ENCODE results near the gene CYSLTR2.

CYSLTR2 gene, protein sequence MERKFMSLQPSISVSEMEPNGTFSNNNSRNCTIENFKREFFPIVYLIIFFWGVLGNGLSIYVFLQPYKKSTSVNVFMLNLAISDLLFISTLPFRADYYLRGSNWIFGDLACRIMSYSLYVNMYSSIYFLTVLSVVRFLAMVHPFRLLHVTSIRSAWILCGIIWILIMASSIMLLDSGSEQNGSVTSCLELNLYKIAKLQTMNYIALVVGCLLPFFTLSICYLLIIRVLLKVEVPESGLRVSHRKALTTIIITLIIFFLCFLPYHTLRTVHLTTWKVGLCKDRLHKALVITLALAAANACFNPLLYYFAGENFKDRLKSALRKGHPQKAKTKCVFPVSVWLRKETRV

DNA sequence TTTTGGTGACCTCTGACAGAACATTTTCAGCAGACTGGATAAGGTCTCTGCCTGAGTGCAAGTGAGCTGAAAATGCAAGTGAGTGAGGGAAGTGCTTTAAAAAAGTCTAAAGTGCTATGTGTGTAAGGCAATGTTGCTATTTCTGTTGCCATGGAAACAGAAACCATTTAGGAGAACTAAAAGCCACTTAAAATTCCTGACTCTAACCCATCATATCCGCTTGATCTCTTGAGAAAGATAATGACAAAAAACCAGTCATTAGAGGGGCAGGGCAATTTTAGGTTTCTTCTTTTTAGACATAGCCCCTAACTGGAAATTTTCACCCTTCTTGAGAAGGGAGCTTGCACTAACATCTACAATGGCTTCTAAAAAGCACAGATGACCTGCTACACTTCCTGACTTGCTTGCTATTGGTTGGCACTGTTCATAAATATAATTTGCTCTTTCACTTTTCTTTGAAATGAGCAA is at the start of gene CYSLTR2:
Gene CYSLTR2 (plus strand): TSS at position 458 of the 468 bp plus-strand sequence. CDS start 52,889 bp downstream, outside the sequence.
- no peak for DNase-seq (ENCODE audit: low spot score)

DNA sequence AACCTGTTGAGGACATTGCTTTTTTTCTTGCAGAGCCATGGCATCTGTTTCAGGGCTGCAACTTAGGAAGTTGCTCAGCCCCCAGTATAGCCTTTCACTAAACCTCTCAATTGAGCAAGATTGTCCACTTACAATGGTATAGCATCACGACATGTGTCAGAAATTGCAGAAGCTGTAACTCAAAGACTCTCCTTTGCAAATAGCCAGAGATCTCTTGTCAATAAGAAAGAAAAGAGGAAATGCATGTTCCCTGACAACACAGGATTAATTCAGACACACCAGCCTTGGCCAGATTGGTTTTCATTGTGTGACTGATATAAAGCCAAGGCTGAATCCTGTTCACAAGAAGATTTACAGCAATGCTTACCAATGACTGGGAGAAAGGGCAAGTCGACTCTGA is 38.7 kb upstream of the CYSLTR2 start:
- no peak for DNase-seq (ENCODE audit: low spot score)

DNA sequence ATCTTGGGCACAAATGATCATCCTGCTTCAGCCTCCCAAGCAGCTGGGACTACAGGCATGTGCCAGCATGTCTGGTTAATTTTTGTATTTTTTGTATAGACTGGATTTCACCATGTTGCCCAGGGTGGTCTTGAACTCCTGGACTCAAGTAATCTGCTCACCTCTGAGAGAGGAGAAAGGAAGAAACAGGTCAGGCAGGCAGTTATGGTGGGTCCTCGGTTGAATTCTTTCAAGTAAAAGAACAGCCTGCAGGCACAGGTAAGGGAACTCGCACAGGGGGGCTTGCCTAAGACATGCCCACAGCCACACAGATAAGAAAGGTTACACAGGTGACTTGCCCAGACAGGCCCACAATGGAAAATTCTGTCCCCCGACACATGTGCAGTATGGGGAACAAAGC is 34.8 kb upstream of the CYSLTR2 start:
- DNase-seq (ENCODE audit: low spot score): no peak

DNA sequence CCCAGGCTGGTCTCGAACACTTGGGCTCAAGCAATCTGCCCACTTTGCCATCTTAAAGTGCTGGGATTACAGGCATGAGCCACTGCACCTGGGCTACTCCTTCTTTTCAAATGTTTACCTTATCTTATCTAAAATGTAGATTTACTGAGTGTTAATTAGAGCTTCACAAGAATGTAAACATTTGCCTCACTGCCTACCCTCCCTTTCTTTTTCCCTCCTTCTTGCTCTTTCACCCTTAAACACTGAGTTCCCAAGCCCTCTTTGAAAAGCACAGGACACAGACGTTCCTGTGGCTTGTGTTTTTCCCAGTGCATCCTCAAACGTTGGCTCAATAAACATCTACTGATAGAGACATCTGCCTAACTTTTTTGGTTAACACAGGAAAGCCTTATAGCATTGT is 32.7 kb upstream of the CYSLTR2 start:
- no peak for DNase-seq (ENCODE audit: low spot score)

DNA sequence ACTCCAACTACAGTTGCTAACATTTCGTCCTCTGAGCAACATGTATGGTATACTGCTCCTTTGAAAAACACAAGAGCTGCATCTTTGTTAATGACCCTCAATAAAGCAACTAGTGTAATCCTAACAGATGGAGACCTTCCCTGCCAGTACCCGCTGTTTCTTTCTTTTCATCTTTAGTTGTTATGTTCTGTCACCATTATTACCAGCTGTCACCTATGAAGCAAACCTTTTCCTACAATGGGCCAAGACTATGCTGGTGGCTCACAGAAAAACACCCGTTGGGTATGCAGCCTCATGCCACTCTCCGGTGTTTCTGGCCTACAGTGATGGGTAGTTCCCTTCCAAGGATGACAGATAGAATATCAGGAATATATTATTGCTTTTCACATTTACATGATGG is 29.7 kb upstream of the CYSLTR2 start:
- DNase-seq (ENCODE audit: low spot score): no peak

DNA sequence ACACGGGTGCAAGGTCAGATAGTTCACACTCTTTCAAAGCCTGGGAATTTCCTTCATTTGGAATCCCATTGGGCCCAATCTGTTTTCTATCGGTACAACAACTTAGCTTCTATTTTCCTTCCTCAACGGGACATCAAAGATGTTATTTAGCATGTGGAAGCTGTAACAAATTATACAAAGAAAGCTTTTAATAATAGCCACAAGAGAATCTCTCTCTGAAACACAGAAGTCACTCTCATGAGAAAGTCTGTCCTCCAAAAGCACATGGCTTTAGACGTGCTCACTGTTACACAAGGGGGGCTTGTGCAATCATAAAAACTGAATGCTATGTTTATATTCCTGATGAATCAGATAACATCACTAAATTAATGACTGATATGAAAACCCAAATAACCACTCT is 28.9 kb upstream of the CYSLTR2 start:
- DNase-seq (ENCODE audit: low spot score): no peak

DNA sequence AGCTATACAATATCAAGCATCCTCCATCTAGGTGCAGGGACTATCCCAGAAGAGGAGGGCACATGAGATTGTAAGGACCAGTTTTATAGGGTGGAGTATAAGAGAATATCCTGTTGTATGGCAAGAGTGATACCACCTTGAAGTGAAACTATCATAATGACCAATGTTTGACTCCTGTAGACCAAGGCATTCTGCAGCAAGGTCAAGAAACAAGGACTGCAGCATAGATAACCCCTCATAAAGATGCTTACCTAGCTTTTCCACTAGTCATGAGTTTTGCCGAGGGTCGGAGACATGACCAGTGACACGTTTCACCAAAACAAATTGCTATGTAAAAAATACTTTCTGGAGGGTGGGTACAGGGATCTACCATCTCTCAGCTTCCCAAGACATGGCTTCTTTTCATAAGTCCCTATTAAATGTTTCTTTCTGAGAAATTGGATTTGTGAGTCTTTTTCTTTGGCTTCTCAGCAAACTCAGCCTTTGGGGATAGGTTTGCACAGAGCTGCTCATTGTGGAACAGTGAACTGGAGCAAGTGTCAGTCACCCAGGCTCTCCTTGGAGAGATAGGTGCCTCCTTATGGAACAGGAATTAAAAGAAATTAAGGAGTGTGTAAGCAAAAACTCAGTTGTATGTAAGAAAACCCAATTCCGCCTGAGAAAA is 28.2 kb upstream of the CYSLTR2 start:
- no peak for DNase-seq (ENCODE audit: low spot score)

DNA sequence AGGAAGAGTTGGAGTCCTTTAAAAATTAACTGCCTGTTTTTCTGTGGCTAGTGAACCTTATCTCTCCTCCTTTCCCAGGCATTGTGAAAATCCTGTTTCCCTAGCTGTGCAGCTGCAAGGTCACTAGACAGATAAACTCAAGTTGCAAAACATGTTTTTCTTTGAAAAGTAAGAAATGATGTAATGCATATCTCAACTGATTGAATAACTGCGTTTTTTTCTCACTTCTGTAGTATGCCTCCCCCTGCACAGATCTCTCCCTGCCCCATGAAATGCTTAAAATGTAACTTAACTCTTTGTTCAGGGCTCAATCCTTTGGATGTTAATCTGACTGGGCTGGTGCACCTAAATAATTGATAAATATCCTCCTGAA is 27.7 kb upstream of the CYSLTR2 start:
- DNase-seq (ENCODE audit: low spot score): no peak

DNA sequence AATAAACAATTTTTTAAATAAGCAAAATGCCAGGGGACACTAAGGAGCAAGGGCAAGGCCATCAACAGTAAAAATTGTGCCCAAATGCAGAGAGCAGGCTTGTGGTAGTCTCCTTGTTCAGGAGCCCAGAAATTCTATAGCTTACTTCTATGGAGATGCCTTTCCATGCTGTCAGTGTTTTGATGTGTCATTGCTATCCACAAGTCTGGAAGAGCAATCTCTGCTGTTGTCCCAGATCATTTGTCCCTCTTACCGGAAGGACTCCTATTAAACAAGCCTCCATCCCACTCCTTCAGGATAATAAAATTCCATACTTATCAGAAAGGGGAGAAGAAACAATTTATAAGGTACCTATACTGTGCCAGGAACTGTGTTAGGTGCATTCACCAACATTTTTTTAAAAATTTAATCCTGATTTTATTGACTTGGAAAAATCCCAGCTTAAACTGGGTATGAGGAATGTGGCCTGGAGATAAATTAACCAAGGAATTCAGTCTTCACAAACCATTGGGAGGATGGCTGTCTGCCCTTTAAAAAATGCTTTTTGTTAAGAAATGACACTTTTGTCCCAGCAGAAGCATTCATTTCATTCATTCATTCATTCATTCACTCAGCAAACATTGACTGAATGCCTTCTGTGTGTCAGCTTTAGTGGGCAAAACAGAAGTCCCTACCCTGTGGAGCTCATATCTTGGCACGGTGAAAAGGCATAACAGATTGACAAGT is 26.8 kb upstream of the CYSLTR2 start:
- DNase-seq (ENCODE audit: low spot score): no peak

DNA sequence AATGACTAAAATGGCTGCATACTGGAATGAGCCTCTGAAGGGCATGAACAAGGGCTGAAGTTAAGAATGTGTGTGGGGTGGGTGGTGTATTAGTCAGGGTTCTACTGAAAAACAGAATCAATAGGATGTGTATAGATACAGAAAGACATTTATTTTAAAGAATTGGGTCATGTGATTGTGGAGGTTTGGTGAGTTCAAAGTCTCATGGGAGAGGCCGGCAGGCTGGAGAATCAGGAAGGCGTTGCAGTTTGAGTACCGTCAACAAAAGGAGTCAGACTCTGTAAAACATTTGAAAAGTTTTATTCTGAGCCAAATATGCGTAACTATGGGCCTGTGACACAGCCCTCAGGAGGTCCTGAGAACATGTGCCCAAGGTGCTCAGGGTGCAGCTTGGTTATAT is 24.5 kb upstream of the CYSLTR2 start:
- DNase-seq (ENCODE audit: low spot score): no peak

DNA sequence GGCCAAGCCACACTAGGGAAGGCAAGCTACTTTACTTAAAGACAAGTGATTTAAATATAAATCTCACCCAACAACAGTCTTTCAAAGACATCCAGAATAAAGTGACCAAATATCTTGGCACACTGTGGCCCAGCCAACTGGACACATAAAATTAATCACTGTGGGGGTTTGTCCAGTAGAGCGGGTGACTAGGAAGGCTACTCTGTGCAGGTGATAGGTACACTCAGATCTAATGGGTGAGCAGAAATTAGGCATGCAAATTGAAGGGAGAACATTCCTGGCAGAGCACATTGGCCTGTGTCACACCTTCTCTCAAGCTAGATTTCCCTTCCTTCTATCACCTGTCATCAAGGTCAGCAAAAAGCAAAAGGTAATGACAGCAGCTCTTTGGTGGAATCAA is 23.4 kb upstream of the CYSLTR2 start:
- DNase-seq (ENCODE audit: low spot score): no peak

DNA sequence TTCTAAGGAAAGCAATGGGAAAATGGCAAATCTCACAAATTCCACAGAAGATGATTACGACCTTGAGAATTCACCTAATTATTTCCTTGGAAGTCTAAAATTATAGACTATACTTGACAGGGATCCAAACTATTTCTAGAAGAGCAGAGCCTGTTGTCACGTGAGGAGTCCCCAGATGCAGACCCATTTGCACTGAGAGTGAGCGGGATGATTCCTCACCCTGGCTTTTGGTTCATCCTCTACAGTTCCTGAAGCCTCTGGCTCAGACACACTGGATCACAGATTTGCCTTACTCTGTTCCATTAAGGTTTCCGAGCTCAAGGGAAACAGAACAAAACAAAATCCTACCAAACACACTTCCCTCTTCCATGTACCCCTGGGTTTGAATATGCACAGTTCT is 23.0 kb upstream of the CYSLTR2 start:
- DNase-seq (ENCODE audit: low spot score): no peak

DNA sequence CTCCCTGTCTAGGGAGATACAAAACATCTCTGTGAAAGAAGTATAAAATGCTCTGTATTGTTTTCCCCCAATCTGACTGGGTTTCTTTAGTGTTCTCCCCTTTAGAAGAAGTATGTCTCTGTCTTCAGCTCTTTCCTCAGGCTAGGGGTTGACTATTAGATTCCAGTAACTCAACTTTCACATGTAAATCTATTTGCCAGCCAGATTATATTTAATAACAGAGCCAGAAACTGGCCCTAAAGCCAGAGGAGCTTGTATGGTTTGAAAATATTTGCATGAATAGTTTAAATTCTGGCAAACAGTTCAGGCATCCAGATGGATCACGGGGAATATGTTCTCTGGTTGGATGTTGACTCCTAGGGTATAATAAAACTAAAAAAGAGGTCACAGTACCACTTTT is 22.3 kb upstream of the CYSLTR2 start:
- no peak for DNase-seq (ENCODE audit: low spot score)

DNA sequence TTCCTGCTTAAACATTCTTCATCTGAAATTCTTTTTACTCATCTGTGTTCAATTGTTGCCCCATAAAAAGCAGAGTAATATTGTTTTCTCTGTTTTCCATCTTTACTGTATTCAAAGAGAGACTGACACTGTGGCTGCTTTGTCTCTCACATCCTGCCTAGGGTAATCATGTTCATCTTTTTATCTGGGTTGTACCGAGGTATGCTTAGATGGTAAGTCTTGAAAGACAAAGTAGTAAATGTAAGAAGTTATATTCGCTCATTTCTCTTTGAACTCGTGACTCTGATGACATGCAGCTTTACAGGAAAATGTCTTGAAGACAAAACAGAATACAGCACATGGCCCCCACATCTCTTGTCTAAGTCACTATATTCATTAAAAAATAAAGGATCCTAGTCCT is 20.0 kb upstream of the CYSLTR2 start:
- DNase-seq (ENCODE audit: low spot score): no peak

DNA sequence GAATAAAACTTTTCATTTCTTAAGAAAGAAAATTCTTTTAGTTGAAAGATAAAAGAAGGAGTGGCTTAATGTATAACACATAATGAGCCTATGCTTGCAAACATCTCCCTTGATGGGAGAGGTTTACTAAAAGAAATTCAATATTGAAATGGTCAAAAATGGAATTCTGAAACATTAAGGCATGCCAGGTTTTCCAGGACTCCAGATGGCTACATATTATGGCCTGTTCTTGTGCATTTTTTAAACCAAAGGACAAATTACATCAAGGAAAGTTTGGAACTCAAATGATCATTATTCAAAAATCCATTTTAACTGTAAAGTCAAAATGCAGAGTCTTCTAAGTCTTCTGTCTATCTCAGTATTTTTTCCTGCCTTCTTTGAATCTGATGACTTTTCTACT is 19.1 kb upstream of the CYSLTR2 start:
- DNase-seq (ENCODE audit: low spot score): no peak

DNA sequence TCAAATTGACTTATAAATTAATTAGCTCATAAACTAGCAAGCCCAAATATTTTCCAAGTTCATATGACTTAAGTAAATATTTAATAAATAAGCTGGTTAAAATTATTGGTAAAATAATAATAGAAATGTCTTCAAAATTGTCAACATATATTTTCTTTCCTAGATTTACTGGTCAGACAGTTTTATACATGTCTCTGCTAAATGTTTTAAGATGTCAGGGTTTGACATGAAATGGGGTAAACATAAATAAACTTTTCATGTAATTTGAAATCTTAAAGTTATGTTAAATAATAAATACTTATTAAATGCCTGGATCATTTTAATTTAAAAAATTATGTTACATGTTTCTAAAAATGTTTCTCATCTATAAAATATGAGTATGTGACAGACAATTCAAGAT is 18.3 kb upstream of the CYSLTR2 start:
- no peak for DNase-seq (ENCODE audit: low spot score)

DNA sequence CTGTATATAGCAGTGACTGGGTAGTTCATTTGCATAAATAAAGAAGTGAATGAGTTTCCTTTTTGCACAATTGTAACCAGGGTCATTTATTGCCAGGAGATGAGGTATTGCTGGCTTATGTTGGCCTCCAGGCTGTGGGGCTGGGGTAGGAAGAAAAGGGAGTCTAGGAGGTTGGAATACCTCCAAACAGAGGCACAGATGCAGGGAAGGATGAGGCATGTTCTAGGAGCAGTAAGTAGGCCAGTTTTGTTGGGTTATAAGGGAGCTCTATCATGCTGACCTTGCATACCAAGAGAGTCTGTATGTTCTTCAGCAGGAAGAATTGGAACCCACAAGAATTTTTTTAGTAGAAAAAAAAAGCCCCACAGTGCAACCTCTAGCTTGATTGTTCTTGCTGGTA is 17.2 kb upstream of the CYSLTR2 start:
- DNase-seq (ENCODE audit: low spot score): no peak

DNA sequence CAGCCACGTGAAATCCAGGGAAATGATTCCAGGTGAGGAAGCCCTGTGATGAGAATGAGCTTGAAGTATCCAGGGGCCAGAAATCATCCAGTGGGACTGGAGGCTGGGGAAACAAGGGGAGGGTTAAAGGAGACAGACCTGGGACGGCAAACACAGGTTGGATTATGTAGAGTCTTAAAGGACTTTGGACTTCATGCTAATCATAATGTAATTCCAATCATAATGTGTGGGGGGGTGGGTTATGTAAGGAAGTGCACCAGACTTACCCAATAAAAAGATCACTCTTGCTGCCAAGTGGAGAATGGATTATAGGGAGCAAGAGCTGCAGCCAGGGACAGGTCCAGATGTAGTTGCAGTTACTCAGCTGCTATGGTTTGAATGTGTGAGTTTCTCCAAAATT is 16.1 kb upstream of the CYSLTR2 start:
- no peak for DNase-seq (ENCODE audit: low spot score)

DNA sequence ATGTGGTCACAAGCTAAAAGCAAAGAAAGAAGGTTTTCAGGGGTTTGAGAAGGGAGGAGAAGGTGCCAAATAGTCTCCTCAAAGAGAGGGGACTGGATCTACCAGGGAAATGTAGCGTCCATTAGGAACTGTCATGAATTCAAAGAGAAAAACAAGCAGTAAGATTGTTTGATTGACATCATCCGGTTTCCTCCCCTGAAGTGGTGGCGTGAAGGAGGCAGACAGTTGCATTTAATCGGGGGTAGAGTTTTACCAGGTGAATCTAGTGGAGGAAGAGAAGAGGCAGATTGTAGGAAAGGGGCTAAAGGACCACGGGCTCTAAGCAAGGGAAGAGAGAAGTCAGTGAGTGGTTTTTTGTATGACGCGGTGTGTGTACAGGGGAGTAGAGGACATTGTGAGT is 13.0 kb upstream of the CYSLTR2 start:
- no peak for DNase-seq (ENCODE audit: low spot score)

DNA sequence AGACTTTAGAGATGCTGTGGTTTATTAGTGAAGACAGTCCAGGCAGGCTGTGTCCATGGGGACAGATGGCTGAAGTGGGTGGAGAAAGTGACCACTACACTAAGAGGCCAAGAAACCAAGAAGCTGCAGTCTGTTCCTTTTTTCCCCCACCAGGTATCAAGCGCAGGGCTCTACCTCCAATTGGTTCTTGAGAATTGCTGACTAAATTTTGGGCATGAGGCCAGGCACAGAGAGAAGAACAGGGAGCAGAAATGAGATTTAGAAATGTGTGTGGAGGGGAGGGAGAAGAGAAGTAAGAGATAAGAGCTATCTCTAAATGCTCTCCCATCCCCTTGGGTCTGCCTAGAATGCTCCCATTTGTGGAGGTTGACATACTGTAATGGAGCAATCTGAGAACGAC is 12.3 kb upstream of the CYSLTR2 start:
- no peak for DNase-seq (ENCODE audit: low spot score)

DNA sequence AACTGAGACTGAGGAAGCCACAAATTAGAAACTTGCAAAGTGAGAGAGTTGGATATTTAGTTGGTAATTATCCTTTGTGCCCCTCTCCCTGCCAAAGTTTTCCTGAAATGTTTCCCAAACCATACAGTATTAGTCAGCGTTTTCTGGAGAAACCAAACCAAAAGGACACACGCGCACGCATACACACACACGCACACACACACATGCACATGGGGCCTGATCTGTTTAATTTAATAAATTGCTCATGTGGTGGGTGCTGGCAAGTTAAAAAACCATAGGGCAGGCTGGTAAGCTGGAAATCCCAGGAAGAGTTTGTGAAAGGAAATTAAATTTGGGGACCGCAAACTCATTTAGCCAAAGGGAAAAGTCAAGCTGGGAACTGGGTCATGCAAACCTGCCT is 11.7 kb upstream of the CYSLTR2 start:
- no peak for DNase-seq (ENCODE audit: low spot score)

DNA sequence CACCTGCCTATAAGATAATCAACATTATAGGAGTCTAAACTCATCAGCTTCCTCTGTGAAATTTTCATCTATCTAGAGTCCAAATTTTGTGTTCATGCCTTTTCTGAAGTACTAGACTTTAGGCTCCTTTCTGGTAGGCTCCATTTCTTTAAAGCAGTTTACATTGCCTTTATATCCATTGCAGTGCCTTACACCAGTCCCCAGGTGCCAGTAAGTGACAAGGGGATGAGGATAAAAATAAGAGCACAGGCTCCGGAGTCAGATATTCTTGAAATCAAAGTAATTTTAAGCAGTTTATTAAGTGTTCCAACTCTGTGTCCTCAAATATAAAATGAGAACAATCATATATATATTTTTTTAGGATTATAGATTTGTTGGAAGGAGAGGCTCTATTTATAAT is 10.6 kb upstream of the CYSLTR2 start:
- no peak for DNase-seq (ENCODE audit: low spot score)

DNA sequence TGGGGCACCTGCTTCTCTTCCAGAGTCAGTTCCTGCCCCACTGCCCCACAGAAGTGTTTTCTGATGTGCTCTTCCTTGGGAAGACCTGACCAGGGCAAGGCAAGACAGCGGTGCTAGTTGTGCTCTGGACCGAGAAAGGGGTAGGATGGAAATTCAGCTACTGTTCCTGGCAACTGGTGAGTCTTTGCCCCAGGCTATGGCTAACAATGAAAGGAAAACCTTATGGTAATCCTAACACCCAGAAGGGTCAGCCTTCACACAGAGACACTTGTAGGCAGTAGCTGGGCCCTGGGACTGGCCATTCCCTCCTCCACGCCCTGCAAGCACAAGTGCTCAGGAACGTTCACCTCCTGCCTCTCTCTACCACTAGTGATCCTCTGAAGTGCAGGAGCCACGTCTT is 9.6 kb upstream of the CYSLTR2 start:
- DNase-seq (ENCODE audit: low spot score): no peak

Measured in SW480 (cell line).